HCT116 (cell line): ENCODE data around the gene CRP. TPM values are rescaled to one million over a fixed set of nuclear protein-coding genes. Genes with fewer than 3 reads are reported as not detected.

Source experiments
- ATAC-seq: fragments of 200-7000 bp; cut with Tn5 transposase; 2 replicates; pipeline ENCODE4 v1.9.1; 2020; ENCODE audit warnings: mild to moderate bottlenecking, moderate library complexity
- BruUV-seq: library from RNA; stranded (reverse); fragments of 400-500 nt; replicated peaks from 2 replicates; lab custom pipeline; 2021; lab: Mats Ljungman, UMichigan
- CTCF ChIA-PET: fragments of 300-600 bp; sonication (Branson Sonifier 250); formaldehyde crosslinking; loops from one replicate; lab custom pipeline; 2021; ENCODE audit warnings: antibody characterized with exemption; lab: Charles Lee
- POLR2A ChIA-PET: fragments of 300-600, 350-600 bp; sonication (Branson Sonifier 250); formaldehyde crosslinking; loops from one replicate; lab custom pipeline; 2021; ENCODE audit warnings: antibody characterized with exemption; lab: Charles Lee
- RAD21 ChIA-PET, 2 experiments: fragments of 300-600 bp; sonication (Branson Sonifier 250); formaldehyde crosslinking; loops; one replicate each; lab custom pipeline; 2023; ENCODE audit warnings: low total read pairs in 2 of 2; ENCODE audit not compliant: uncharacterized antibody in 2 of 2, unreplicated experiment in 2 of 2, low non-redundant PET in 1 of 2; lab: Charles Lee
- DNase-seq: peaks from one replicate; pipeline ENCODE4 v3.0.0-alpha.2; 2010; ENCODE audit warnings: low read depth, low spot score
- H2AFZ ChIP-seq: fragments of 200-600 bp; shearing (Covaris generic), sonication (generic); 2 replicates; pipeline ENCODE4 v1.6.1; 2017; ENCODE audit warnings: low read depth, mixed run types, mixed read lengths, antibody characterized with exemption, low read length; ENCODE audit not compliant: poor library complexity, severe bottlenecking
- H3K27ac ChIP-seq: 2 replicates; pipeline ENCODE4 v1.5.1; 2012; ENCODE audit warnings: low read depth, low read length
- H3K27me3 ChIP-seq: fragments of 200-600 bp; sonication (generic); 2 replicates; pipeline ENCODE4 v1.6.1; 2016; ENCODE audit warnings: mixed run types, low read length, mixed read lengths; ENCODE audit not compliant: insufficient read depth
- H3K36me3 ChIP-seq, 2 experiments: fragments of 200-500 bp in 1 of 2; fragments of 200-600 bp in 1 of 2; sonication (Bioruptor generic) in 1 of 2; sonication (generic) in 1 of 2; 2 replicates each; pipeline versions ENCODE4 v1.5.1 to v1.6.1; 2014 to 2016; ENCODE audit warnings: low read length in 2 of 2, inconsistent platforms in 1 of 2, mixed read lengths in 1 of 2, mixed run types in 1 of 2; ENCODE audit not compliant: insufficient read depth in 2 of 2, control insufficient read depth in 1 of 2
- H3K4me1 ChIP-seq, 2 experiments: fragments of 200-600 bp in 1 of 2; sonication (generic) in 1 of 2; 2 replicates each; pipeline versions ENCODE4 v1.5.1 to v1.6.1; 2012 to 2017; ENCODE audit warnings: low read length in 2 of 2, inconsistent platforms in 1 of 2, mild to moderate bottlenecking in 1 of 2, mixed read lengths in 1 of 2, mixed run types in 1 of 2, moderate library complexity in 1 of 2; ENCODE audit not compliant: insufficient read depth in 2 of 2, control insufficient read depth in 1 of 2
- H3K4me2 ChIP-seq: fragments of 200-600 bp; sonication (generic); 2 replicates; pipeline ENCODE4 v1.6.1; 2017; ENCODE audit warnings: mixed run types, low read length, mixed read lengths
- H3K4me3 ChIP-seq, 2 experiments: fragments of 200-600 bp in 1 of 2; sonication (generic) in 1 of 2; replicated peaks in 1 of 2; 2 replicates each; pipeline ENCODE4 v1.5.1; 2011 to 2016; ENCODE audit warnings: low read length in 2 of 2, control low read depth in 1 of 2, low read depth in 1 of 2, mild to moderate bottlenecking in 1 of 2, mixed read lengths in 1 of 2, mixed run types in 1 of 2
- H3K79me2 ChIP-seq: fragments of 200-600 bp; sonication (generic); 2 replicates; pipeline ENCODE4 v1.6.1; 2017; ENCODE audit warnings: mild to moderate bottlenecking, mixed run types, low read length, moderate library complexity, mixed read lengths; ENCODE audit not compliant: insufficient read depth
- H3K9ac ChIP-seq: fragments of 200-600 bp; sonication (generic); 2 replicates; pipeline ENCODE4 v1.6.1; 2016; ENCODE audit warnings: low read length, mixed read lengths
- H3K9me2 ChIP-seq: fragments of 200-600 bp; sonication (generic), shearing (Covaris generic); 2 replicates; pipeline ENCODE4 v1.6.1; 2017; ENCODE audit warnings: mixed run types, mild to moderate bottlenecking, moderate library complexity; ENCODE audit not compliant: insufficient read depth
- H3K9me3 ChIP-seq, 2 experiments: fragments of 200-500 bp in 1 of 2; fragments of 200-600 bp in 1 of 2; sonication (Bioruptor generic) in 1 of 2; sonication (generic) in 1 of 2; 2 replicates each; pipeline ENCODE4 v1.6.1; 2014 to 2017; ENCODE audit warnings: low read length in 2 of 2, mixed read lengths in 2 of 2, inconsistent platforms in 1 of 2, low read depth in 1 of 2, mild to moderate bottlenecking in 1 of 2, mixed run types in 1 of 2, moderate library complexity in 1 of 2; ENCODE audit not compliant: control insufficient read depth in 1 of 2, insufficient read depth in 1 of 2
- H4K20me1 ChIP-seq: fragments of 200-600 bp; sonication (generic), shearing (Covaris generic); 2 replicates; pipeline ENCODE4 v1.6.1; 2017; ENCODE audit warnings: mixed run types, mild to moderate bottlenecking, moderate library complexity; ENCODE audit not compliant: insufficient read depth
- RAD21 ChIP-seq: IDR thresholded peaks from 2 replicates; pipeline ENCODE4 v1.6.1; 2012; ENCODE audit warnings: low read depth, mild to moderate bottlenecking
- ZFX ChIP-seq: fragments of 450-650 bp; IDR thresholded peaks from 2 replicates; pipeline ENCODE4 v1.6.1; 2017
- intact Hi-C: fragments of 100-400 bp; cut with micrococcal nuclease; formaldehyde crosslinking; loops from 2 replicates; pipeline ENCODE4 v1.10.0; 2022
- total RNA-seq: library from RNA; stranded (reverse); gene quantifications from one replicate; pipeline ENCODE4 v1.2.1, GENCODE V29; 2021; ENCODE audit not compliant: unreplicated experiment
- TF ChIP-seq, protein P1 (sequence below): IDR thresholded peaks from 2 replicates; pipeline ENCODE4 v1.6.1; 2012; ENCODE audit warnings: low read depth
- TF ChIP-seq, protein P2 (sequence below): IDR thresholded peaks from 2 replicates; pipeline ENCODE4 v1.6.1; 2012

Gene CRP
- total RNA-seq, 1 experiment from 2014 or later = 1.3 TPM

DNA sequence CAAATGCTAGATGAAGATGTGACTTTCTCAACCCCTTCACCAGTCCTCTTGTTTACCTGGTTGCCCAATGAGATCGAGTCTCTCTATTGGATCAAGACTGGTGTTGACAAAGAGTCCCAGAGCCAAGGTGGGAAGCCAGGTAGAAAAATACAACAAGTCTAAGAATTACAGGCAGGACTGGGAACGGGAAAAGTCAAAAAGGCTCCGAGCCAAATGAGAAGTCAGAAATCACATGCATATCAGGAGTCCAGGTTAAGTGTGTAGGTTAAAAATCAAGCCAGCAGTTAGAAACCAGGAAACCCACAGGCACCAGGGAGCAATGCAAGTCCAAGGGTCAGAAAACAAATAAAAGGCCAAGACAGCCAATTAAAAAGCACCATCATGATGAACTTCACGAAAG, 39.0 kb upstream of the CRP start (continued):
- TF ChIP-seq, protein P1, sequence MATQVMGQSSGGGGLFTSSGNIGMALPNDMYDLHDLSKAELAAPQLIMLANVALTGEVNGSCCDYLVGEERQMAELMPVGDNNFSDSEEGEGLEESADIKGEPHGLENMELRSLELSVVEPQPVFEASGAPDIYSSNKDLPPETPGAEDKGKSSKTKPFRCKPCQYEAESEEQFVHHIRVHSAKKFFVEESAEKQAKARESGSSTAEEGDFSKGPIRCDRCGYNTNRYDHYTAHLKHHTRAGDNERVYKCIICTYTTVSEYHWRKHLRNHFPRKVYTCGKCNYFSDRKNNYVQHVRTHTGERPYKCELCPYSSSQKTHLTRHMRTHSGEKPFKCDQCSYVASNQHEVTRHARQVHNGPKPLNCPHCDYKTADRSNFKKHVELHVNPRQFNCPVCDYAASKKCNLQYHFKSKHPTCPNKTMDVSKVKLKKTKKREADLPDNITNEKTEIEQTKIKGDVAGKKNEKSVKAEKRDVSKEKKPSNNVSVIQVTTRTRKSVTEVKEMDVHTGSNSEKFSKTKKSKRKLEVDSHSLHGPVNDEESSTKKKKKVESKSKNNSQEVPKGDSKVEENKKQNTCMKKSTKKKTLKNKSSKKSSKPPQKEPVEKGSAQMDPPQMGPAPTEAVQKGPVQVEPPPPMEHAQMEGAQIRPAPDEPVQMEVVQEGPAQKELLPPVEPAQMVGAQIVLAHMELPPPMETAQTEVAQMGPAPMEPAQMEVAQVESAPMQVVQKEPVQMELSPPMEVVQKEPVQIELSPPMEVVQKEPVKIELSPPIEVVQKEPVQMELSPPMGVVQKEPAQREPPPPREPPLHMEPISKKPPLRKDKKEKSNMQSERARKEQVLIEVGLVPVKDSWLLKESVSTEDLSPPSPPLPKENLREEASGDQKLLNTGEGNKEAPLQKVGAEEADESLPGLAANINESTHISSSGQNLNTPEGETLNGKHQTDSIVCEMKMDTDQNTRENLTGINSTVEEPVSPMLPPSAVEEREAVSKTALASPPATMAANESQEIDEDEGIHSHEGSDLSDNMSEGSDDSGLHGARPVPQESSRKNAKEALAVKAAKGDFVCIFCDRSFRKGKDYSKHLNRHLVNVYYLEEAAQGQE = no peak
- TF ChIP-seq, all 23 proteins: peak for 0

DNA sequence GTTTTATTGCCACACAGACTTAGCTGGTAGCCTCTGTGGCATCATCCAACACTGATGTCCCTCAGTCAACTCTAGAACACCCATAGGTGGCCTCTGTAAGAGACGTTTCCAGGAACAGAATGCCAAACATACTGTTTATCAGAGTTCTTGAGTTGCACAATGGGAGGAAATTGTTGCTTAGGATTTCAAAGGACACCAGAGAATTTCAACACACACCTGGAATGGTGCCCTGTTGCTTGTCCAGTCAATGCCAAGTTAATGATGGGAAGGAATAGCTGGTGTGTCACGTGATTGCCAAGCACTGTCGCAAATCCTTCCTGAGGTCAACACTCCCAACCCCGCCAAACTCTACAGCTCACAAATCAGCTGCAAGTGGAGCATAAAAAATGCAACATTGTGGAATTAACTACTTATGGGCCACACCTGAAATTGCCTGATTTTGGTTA, 37.8 kb upstream of the CRP start:
- intact Hi-C loops = no loop called here
- Histone ChIP-seq H3K9ac (no peak overlapping the region), H2AFZ (no peak overlapping the region), H3K27me3 (no peaks in the 10 kb centered on the region), H3K9me2 (no peaks in the 10 kb centered on the region), H3K36me3 (no peaks in the 10 kb centered on the region), H4K20me1 (no peaks in the 10 kb centered on the region), H3K4me3 (no peak overlapping the region), H3K4me2 (no peak overlapping the region), H3K9me3 (no peaks in the 10 kb centered on the region), H3K27ac (no peak overlapping the region), H3K4me1 (no peaks in the 10 kb centered on the region), H3K79me2 (no peaks in the 10 kb centered on the region)
- DNase-seq (no peak), ATAC-seq (no peak)
- CTCF ChIA-PET = no interaction called here
- BruUV-seq = no TSS peak
- RAD21 ChIA-PET = no interaction called here
- POLR2A ChIA-PET = no interaction called here
- TF ChIP-seq, protein P2, sequence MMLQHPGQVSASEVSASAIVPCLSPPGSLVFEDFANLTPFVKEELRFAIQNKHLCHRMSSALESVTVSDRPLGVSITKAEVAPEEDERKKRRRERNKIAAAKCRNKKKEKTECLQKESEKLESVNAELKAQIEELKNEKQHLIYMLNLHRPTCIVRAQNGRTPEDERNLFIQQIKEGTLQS = no peak
- no peak for TF ChIP-seq ZFX
- no peak for TF ChIP-seq RAD21
